ENCODE measurements around the gene RARB. TPM values are rescaled to one million over a fixed set of nuclear protein-coding genes. Genes with fewer than 3 reads are reported as not detected.

Gene RARB
- total RNA-seq, 1 donor from 2014 or later: 15.0 TPM

- Histone ChIP-seq H3K27ac (no peak overlapping the region), H3K4me3 (no peak overlapping the region), H3K27me3 (no peaks in the 10 kb centered on the region), H3K4me1 (peaks cover 9% of the 10 kb centered on the region), H3K9me3 (no peaks in the 10 kb centered on the region), H3K36me3 (no peaks in the 10 kb centered on the region)
- intact Hi-C loops (cut with DNase I): no loop called here
- TF ChIP-seq POLR2AphosphoS5 (IDR thresholded peaks at IDR 0.05; ENCODE audit: insufficient read depth in 1 of 2, low read depth in 1 of 2) (no peak), POLR2A (IDR thresholded peaks at IDR 0.05) (no peak), CTCF (IDR thresholded peaks at IDR 0.05) (no peak)
- DNase-seq (ENCODE audit: extremely low spot score in 2 of 2): no peak
Observed at GRCh38 chr3:25419251-25419650, 8.8 kb upstream of the RARB start.

- Histone ChIP-seq H3K4me1 (peaks cover 12% of the 10 kb centered on the region), H3K36me3 (no peaks in the 10 kb centered on the region), H3K4me3 (no peak overlapping the region), H3K9me3 (no peaks in the 10 kb centered on the region), H3K27me3 (no peaks in the 10 kb centered on the region), H3K27ac (no peak overlapping the region)
- DNase-seq (ENCODE audit: extremely low spot score in 2 of 2): no peak
- TF ChIP-seq CTCF (IDR thresholded peaks at IDR 0.05): no peak
- TF ChIP-seq POLR2A (IDR thresholded peaks at IDR 0.05): no peak
- TF ChIP-seq POLR2AphosphoS5 (IDR thresholded peaks at IDR 0.05; ENCODE audit: insufficient read depth in 1 of 2, low read depth in 1 of 2): no peak
- intact Hi-C loops (cut with DNase I): loop anchor here (10.0 kb wide), 1 partner anchor 175 kb away; no protein-coding TSS in a partner anchor
Observed at GRCh38 chr3:25420147-25420546, 7.9 kb upstream of the RARB start.

GRCh38 chr3:25420885-25421284 is 7.2 kb upstream of the RARB start:
- no peaks in the 10 kb centered on the region for H3K36me3 ChIP-seq
- intact Hi-C loops (cut with DNase I): loop anchor here (10.0 kb wide), 1 partner anchor 174 kb away; no protein-coding TSS in a partner anchor
- peaks cover 15% of the 10 kb centered on the region for H3K4me1 ChIP-seq
- H3K4me3 ChIP-seq: no peak overlapping the region
- H3K27me3 ChIP-seq: no peaks in the 10 kb centered on the region
- DNase-seq (ENCODE audit: extremely low spot score in 2 of 2): no peak
- TF ChIP-seq POLR2AphosphoS5 (IDR thresholded peaks at IDR 0.05; ENCODE audit: insufficient read depth in 1 of 2, low read depth in 1 of 2) (no peak), POLR2A (IDR thresholded peaks at IDR 0.05) (no peak), CTCF (IDR thresholded peaks at IDR 0.05) (no peak)
- no peak overlapping the region for H3K27ac ChIP-seq
- no peaks in the 10 kb centered on the region for H3K9me3 ChIP-seq

GRCh38 chr3:25421747-25422146 is 6.3 kb upstream of the RARB start:
- TF ChIP-seq POLR2AphosphoS5 (IDR thresholded peaks at IDR 0.05; ENCODE audit: insufficient read depth in 1 of 2, low read depth in 1 of 2): no peak
- TF ChIP-seq POLR2A (IDR thresholded peaks at IDR 0.05): no peak
- no peak for TF ChIP-seq CTCF (IDR thresholded peaks at IDR 0.05)
- Histone ChIP-seq H3K36me3 (no peaks in the 10 kb centered on the region), H3K27me3 (no peaks in the 10 kb centered on the region), H3K4me3 (no peak overlapping the region), H3K9me3 (no peaks in the 10 kb centered on the region), H3K4me1 (peaks cover 24% of the 10 kb centered on the region), H3K27ac (no peak overlapping the region)
- intact Hi-C loops (cut with DNase I): loop anchor here (10.0 kb wide), 1 partner anchor 173 kb away; no protein-coding TSS in a partner anchor
- DNase-seq (ENCODE audit: extremely low spot score in 2 of 2): no peak

GRCh38 chr3:25423780-25424588 is 4.1 kb upstream of the RARB start:
- intact Hi-C loops (cut with DNase I): loop anchor here (2.0 to 10.0 kb wide), 2 partner anchors 37 to 171 kb away; no protein-coding TSS in a partner anchor
- Histone ChIP-seq H3K4me3 (no peak overlapping the region), H3K27me3 (no peaks in the 10 kb centered on the region), H3K36me3 (no peaks in the 10 kb centered on the region), H3K9me3 (no peaks in the 10 kb centered on the region), H3K27ac (peak overlapping the region; percentile 25), H3K4me1 (peaks cover 35% of the 10 kb centered on the region)
- TF ChIP-seq CTCF (IDR thresholded peaks at IDR 0.05): no peak
- TF ChIP-seq POLR2AphosphoS5 (IDR thresholded peaks at IDR 0.05; ENCODE audit: insufficient read depth in 1 of 2, low read depth in 1 of 2): peak in 1 of 2 donors; percentile 12
- DNase-seq (ENCODE audit: extremely low spot score in 2 of 2): no peak

All from vagina (tissue), 2 donors.